ENCODE measurements around the gene RASA3.

GRCh38 chr13:114123448-114123847 is 9.0 kb downstream of the RASA3 start:
- TF ChIP-seq CTCF (conservative IDR thresholded peaks at IDR 0.05; ENCODE audit: low read length), result no peak
- TF ChIP-seq EZH2phosphoT487 (IDR thresholded peaks at IDR 0.05; ENCODE audit: borderline replicate concordance, low read depth, low read length), result no peak
